ENCODE data around the gene ZSCAN10. TPM values are rescaled to one million over a fixed set of nuclear protein-coding genes. Genes with fewer than 3 reads are reported as not detected.

The ZSCAN10 gene
- total RNA-seq, 1 donor from 2014 or later = not detected

DNA sequence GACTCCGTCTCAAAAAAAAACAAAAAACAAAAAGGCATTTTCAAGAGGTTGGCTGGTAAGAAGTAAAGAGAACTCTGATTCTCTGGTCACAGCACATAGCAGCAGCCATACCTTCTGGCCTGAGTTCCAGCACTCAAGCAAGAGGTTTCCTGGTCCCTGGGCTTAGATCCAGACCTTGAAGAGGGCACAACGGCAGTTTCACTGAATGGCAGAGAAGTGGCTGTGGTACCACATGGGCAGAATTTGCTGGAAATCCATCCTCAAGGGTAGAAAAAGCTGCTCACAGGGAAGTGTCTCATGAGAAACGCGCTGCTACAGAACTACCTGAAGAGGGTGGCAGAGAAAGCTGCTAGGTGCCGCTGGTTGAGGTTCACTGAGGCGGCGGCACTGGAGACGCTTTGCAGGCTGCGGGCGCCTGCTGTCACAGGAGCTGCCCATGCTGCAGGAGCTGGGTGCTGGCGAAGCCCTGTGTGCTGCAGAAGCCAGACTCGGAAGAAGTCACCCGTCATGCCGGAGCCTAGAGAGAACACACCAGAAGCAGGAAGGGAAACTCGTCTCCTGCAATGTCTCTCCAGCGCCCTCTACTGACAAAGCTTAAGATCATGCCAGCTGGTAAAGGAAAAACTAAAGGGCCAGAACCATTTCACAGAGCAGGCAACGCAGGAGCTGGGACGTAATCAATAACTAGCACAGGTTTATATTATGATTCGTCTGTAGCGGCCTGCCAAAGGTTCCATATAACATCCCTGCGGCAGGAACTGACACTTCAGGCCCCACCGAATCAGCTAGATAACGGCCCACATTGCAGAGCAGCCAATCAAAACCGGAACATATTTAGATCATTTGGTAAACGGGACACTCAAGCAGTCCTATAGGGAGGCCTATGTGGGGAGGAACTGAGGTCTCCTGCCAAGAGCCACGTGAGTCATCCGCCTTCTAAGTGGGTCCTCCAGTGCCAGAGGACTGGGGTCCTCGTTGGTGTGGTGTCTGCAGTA is 30.3 kb upstream of the ZSCAN10 start:
- Histone ChIP-seq H3K27me3 (no peaks in the 10 kb centered on the region), H3K36me3 (peaks cover 0 to 8% of the 10 kb centered on the region in 2 donors), H3K9me3 (no peaks in the 10 kb centered on the region), H3K4me3 (peak overlapping the region; percentile 45 to 68), H3K27ac (peak overlapping the region; percentile 60 to 70), H3K4me1 (peaks cover 18 to 29% of the 10 kb centered on the region in 2 donors)
- DNase-seq (ENCODE audit: low spot score in 2 of 2) = peak in 1 of 2 donors; percentile 87
- intact Hi-C loops (cut with DNase I) = loop anchor here (1.0 kb wide), 1 partner anchor 70 kb away; no protein-coding TSS in a partner anchor
- TF ChIP-seq, protein P1, sequence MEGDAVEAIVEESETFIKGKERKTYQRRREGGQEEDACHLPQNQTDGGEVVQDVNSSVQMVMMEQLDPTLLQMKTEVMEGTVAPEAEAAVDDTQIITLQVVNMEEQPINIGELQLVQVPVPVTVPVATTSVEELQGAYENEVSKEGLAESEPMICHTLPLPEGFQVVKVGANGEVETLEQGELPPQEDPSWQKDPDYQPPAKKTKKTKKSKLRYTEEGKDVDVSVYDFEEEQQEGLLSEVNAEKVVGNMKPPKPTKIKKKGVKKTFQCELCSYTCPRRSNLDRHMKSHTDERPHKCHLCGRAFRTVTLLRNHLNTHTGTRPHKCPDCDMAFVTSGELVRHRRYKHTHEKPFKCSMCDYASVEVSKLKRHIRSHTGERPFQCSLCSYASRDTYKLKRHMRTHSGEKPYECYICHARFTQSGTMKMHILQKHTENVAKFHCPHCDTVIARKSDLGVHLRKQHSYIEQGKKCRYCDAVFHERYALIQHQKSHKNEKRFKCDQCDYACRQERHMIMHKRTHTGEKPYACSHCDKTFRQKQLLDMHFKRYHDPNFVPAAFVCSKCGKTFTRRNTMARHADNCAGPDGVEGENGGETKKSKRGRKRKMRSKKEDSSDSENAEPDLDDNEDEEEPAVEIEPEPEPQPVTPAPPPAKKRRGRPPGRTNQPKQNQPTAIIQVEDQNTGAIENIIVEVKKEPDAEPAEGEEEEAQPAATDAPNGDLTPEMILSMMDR (IDR thresholded peaks at IDR 0.05) = peak; percentile 84 to 96 (median 88)

DNA sequence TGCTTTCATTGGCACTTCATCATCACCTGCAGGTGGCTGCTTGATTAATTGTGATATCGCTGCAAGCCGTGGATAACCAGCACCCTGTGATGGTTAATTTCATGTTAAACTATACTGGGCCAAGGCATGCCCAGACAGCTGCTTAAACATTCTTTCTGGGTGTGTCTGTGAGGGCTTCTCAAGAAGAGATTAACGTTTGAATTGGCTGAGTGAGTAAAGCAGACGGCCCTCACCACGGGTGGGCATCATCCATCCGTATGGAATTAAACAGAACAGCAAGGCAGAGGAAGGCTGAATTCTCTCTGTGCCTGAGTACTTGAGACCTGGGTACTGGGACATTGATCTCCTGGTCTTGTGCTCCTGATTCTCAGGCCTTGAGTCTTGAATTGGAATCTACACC is 28.7 kb upstream of the ZSCAN10 start:
- Histone ChIP-seq H3K4me3 (no peak overlapping the region), H3K27ac (no peak overlapping the region), H3K9me3 (no peaks in the 10 kb centered on the region), H3K4me1 (peaks cover 13 to 22% of the 10 kb centered on the region in 2 donors), H3K36me3 (peaks cover 0 to 8% of the 10 kb centered on the region in 2 donors), H3K27me3 (no peaks in the 10 kb centered on the region)
- DNase-seq (ENCODE audit: low spot score in 2 of 2) = no peak
- intact Hi-C loops (cut with DNase I) = no loop called here
- TF ChIP-seq, protein P1 (IDR thresholded peaks at IDR 0.05) = no peak

DNA sequence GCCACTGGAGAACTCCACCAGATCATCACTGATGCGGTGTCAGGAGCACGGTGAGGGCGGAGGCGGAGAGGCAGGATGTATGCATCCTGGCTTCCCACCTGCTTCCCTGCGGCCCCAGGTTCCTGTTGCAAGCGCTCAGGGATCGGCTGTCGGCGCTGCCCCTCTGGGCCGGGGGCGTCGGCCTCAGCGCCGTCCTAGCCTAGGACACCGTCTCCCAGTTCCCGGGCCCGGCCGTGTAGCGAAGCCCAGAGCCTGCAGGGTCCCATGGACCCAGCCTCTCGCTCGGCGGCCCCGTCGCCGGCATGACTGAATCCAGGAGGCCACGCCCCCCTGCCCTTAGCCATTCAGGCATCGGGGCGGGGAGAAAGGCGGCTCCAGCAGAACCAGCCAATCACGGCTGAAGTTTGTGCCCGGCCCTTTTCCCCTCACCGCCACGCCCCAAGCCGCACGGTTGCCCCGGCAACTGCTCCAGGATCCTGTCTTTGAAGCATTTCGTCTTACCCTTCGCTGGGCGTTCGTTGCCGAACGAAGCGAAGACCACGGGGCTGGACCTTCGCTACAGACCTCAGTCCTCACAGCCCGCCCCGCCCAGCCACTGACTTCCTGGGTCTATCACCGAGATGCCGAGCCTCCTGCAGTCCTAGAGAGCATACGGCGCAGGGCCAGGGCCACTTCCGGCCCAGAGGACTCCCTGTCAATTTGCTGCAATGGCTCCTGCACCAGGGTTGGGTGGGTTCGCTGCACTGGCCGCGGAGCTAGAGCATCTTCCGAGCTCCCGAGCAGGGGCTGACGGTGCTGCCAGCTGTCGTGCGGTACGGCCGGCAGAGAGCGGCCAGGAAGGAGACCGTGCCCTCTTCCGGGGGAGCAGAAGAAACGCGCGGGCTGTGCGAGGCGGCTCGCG is 25.1 kb upstream of the ZSCAN10 start:
- Histone ChIP-seq H3K36me3 (peaks cover 13 to 16% of the 10 kb centered on the region in 2 donors), H3K27me3 (no peaks in the 10 kb centered on the region), H3K4me3 (peak overlapping the region; percentile 66 to 92), H3K27ac (peak overlapping the region; percentile 75 to 85), H3K9me3 (no peaks in the 10 kb centered on the region), H3K4me1 (peaks cover 13 to 18% of the 10 kb centered on the region in 2 donors)
- DNase-seq (ENCODE audit: low spot score in 2 of 2) = peak; percentile 88 to 98
- TF ChIP-seq, protein P1 (IDR thresholded peaks at IDR 0.05) = peak in 2 of 3 experiments; percentile 6 to 28
- intact Hi-C loops (cut with DNase I) = loop anchor here (1.0 to 5.0 kb wide), 4 partner anchors 10 to 65 kb away; no protein-coding TSS in a partner anchor

DNA sequence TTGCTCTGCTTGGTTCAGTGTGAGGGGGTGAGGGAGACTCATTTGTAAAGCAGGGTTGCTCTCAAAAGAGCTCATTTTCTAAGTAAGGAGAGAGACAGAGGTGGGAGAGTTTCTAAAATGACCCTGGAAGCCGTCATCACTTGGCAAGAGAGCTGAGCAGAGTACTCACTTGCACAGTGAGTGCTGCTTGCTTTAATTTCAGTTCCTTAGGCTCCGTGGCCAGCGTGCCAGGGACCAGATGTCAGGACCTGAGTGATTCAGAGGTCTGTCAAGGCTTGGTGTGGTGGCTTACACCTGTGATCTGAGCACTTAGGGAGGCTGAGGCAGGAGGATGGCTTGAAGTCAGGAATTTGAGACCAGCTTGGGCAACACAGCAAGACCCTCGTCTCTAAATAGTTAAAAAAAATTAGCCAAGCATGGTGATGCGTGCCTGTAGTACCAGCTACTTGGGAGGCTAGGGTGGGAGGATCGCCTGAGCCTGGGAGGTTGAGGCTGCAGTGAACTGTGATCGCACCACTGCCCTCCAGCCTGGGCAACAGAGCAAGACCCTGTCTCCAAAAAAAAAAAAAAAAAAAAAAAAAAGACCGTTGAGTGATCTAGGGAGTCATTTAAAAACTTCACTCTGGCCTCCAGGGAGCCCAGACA is 24.0 kb upstream of the ZSCAN10 start:
- intact Hi-C loops (cut with DNase I) = loop anchor here (5.0 kb wide), 1 partner anchor 34 kb away; no protein-coding TSS in a partner anchor

More for the DNA sequence above, 24.0 kb upstream of the ZSCAN10 start:
- TF ChIP-seq, protein P1 (IDR thresholded peaks at IDR 0.05) = no peak
- Histone ChIP-seq H3K4me1 (peaks cover 6 to 7% of the 10 kb centered on the region in 2 donors), H3K27ac (peak overlapping the region in 1 of 2 donors; percentile 75), H3K9me3 (no peaks in the 10 kb centered on the region), H3K27me3 (no peaks in the 10 kb centered on the region), H3K36me3 (peaks cover 23 to 28% of the 10 kb centered on the region in 2 donors), H3K4me3 (no peak overlapping the region)
- no peak for DNase-seq (ENCODE audit: low spot score in 2 of 2)

Data from ascending aorta (tissue), 2 donors.